Common myeloid progenitor, CD34-positive (primary cell): ENCODE data around the gene DIPK1B. TPM values are rescaled to one million over a fixed set of nuclear protein-coding genes. Genes with fewer than 3 reads are reported as not detected.

Source experiments
- CTCF ChIA-PET: fragments of 350-600 bp; sonication (Branson Sonifier 250); formaldehyde crosslinking; loops from one replicate; lab custom pipeline; 2021; ENCODE audit warnings: antibody characterized with exemption; lab: Charles Lee
- POLR2A ChIA-PET: fragments of 350-600 bp; sonication (Branson Sonifier 250); formaldehyde crosslinking; loops from one replicate; lab custom pipeline; 2021; ENCODE audit warnings: antibody characterized with exemption; lab: Charles Lee
- DNase-seq, 3 donors: peaks; one replicate each; pipeline versions ENCODE4 v3.0.0 to v3.0.0-alpha.2; 2013
- H3K27ac ChIP-seq, 2 experiments: 1 replicate in 1 of 2; 2 replicates in 1 of 2; pipeline ENCODE4 v1.7.0; 2013; ENCODE audit warnings: inconsistent platforms in 2 of 2, low read length in 2 of 2, mild to moderate bottlenecking in 2 of 2, low read depth in 1 of 2, moderate library complexity in 1 of 2; ENCODE audit not compliant: severe bottlenecking in 2 of 2, insufficient read depth in 1 of 2, poor library complexity in 1 of 2
- H3K27me3 ChIP-seq, 5 experiments: replicated peaks in 2 of 5; 1 replicate in 3 of 5; 2 replicates in 2 of 5; pipeline versions ENCODE4 v1.6.1 to v1.7.0; 2013; ENCODE audit warnings: low read length in 4 of 5, mild to moderate bottlenecking in 2 of 5, moderate library complexity in 2 of 5, inconsistent platforms in 1 of 5; ENCODE audit not compliant: insufficient read depth in 5 of 5, control insufficient read depth in 4 of 5
- H3K36me3 ChIP-seq, 4 experiments: 1 replicate in 2 of 4; 2 replicates in 2 of 4; pipeline versions ENCODE4 v1.6.1 to v1.7.0; 2013; ENCODE audit warnings: low read length in 3 of 4, control low read depth in 1 of 4, mild to moderate bottlenecking in 1 of 4; ENCODE audit not compliant: control insufficient read depth in 4 of 4, insufficient read depth in 4 of 4
- H3K4me1 ChIP-seq, 4 experiments: 1 replicate in 3 of 4; 2 replicates in 1 of 4; pipeline versions ENCODE4 v1.6.1 to v1.7.1; 2013; ENCODE audit warnings: low read length in 3 of 4, mild to moderate bottlenecking in 3 of 4, control low read depth in 1 of 4, inconsistent platforms in 1 of 4, moderate library complexity in 1 of 4; ENCODE audit not compliant: control insufficient read depth in 4 of 4, insufficient read depth in 4 of 4; ENCODE audit errors: control extremely low read depth in 1 of 4
- H3K4me3 ChIP-seq, 7 experiments: 1 replicate in 4 of 7; 2 replicates in 3 of 7; pipeline versions ENCODE4 v1.5.1 to v1.7.0; 2013; ENCODE audit warnings: mild to moderate bottlenecking in 7 of 7, low read length in 6 of 7, moderate library complexity in 6 of 7, inconsistent platforms in 2 of 7, low read depth in 2 of 7, control low read depth in 1 of 7; ENCODE audit not compliant: insufficient read depth in 4 of 7, control insufficient read depth in 1 of 7; ENCODE audit errors: extremely low read depth in 1 of 7
- H3K9me3 ChIP-seq, 5 experiments: 1 replicate in 4 of 5; 2 replicates in 1 of 5; pipeline versions ENCODE4 v1.6.1 to v1.7.1; 2013; ENCODE audit warnings: low read length in 4 of 5, mild to moderate bottlenecking in 2 of 5, inconsistent platforms in 1 of 5, low read depth in 1 of 5, moderate library complexity in 1 of 5; ENCODE audit not compliant: control insufficient read depth in 4 of 5, insufficient read depth in 2 of 5; ENCODE audit errors: control extremely low read depth in 1 of 5
- WGBS: methylation state at CpG from one replicate; pipeline ENCODE4 v1.1.5; 2013; ENCODE audit not compliant: insufficient coverage; 5-methylcytosine and 5-hydroxymethylcytosine counted together
- polyA plus RNA-seq: library from polyadenylated mRNA; unstranded; fragments of 120-200 nt; gene quantifications from one replicate; pipeline ENCODE4 v1.2.1, GENCODE V29; 2013

The DIPK1B gene
- polyA plus RNA-seq: 88.4 TPM

DNA sequence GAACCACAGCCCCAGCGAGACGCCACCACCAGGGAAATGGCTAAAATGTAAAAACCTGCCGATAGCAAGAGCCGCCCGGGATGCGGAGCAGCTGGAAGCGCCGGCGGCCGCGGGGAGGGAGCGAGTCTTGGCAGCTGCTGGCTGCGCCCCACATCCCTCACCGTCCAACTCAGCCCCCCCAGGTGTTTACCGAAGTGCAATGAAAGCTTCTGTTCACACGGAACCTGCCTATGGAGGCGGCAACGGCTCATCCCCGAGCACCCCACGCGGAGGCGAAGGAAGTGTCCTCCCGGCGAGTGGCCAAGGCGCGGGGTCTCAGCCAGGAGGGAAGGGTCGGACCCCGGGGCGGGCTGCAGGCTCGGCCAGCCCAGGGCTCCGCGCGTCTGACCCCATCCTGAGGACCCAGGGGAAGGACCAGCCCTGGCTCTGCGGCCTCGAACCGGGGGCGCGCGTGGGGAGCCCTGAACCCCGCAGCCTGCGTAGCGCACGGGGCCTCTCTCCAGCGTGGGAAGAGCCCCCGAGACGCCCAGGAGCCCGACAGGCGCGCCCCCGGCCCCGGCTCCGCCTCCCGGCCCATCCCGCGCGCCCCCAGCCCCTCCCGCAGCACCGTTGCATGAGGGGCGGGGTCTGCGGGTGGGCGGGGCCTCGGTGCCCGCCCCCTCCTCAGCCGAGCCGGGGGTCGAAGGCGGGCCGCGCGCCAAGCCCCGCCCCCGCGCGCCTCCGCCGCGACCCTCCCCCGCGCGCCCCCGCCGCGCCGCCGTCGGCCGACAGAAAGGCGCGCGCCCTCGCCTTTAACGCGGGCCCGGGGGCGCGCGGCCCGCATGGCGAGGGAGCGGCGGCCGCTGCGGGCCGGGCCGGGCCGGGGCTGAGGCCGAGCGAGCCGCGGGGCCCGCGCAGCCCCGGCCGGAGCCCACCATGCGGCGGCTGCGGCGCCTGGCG is at the start of gene DIPK1B:
Gene DIPK1B, plus strand, starts transcription at position 822 of the 939 bp plus-strand sequence. Its CDS starts 94 bp downstream, at position 916.
- DNase-seq: peak; percentile 58 to 87 (median 78)
- Histone ChIP-seq H3K27me3 (no peaks in the 10 kb centered on the region), H3K4me1 (peaks cover 0 to 50% (median 47%) of the 10 kb centered on the region in 4 experiments), H3K4me3 (peak within 1 kb of the TSS; percentile 60 to 91 (median 78)), H3K36me3 (peaks cover 0 to 10% (median 5%) of the 10 kb centered on the region in 4 experiments), H3K9me3 (no peaks in the 10 kb centered on the region), H3K27ac (peak within 1 kb of the TSS; percentile 70 to 83)
- under 1% methylated on average over 92 of the region's 119 CpGs for WGBS
- CTCF ChIA-PET: interaction anchor here (0.7 to 8.7 kb wide), 4 partner anchors 9 to 16 kb away, joined by 3 to 92 read pairs (median 8); no protein-coding TSS in a partner anchor
- POLR2A ChIA-PET: interaction anchor here (0.8 to 4.7 kb wide), 5 partner anchors 9 to 48 kb away, joined by 3 to 99 read pairs (median 5); partner anchors contain the start of gene AGPAT2

GRCh38 chr9:136662656-136663581 is 49.5 kb upstream of the DIPK1B start, which contains the start of gene EGFL7:
Gene EGFL7 (plus strand): TSS chr9:136662916. CDS start chr9:136668283, 5,367 bp downstream.
- no peaks in the 10 kb centered on the region for H3K27me3 ChIP-seq
- peaks cover 0 to 92% (median 83%) of the 10 kb centered on the region in 4 experiments for H3K4me1 ChIP-seq
- H3K4me3 ChIP-seq: peak within 1 kb of the TSS; percentile 37 to 94 (median 88)
- H3K9me3 ChIP-seq: no peaks in the 10 kb centered on the region
- peak in 1 of 3 donors; percentile 28 for DNase-seq
- peaks cover 0 to 17% (median 12%) of the 10 kb centered on the region in 4 experiments for H3K36me3 ChIP-seq
- ChIA-PET POLR2A (interaction anchor here (0.7 to 11.6 kb wide), 8 partner anchors 7 to 66 kb away, joined by 3 to 406 read pairs (median 6); partner anchors contain the start of gene AGPAT2), CTCF (interaction anchor here (1.0 to 12.1 kb wide), 7 partner anchors 10 to 178 kb away, joined by 4 to 194 read pairs (median 8); no protein-coding TSS in a partner anchor)
- 5% methylated on average over 27 of the region's 38 CpGs for WGBS
- peak within 1 kb of the TSS; percentile 93 for H3K27ac ChIP-seq

- POLR2A ChIA-PET: interaction anchor here (0.8 to 11.6 kb wide), 6 partner anchors 8 to 132 kb away, joined by 3 to 406 read pairs (median 6); no protein-coding TSS in a partner anchor
- peak in 1 of 3 donors; percentile 31 for DNase-seq
- Histone ChIP-seq H3K4me1 (peaks cover 0 to 91% (median 86%) of the 10 kb centered on the region in 4 experiments), H3K4me3 (peak overlapping the region; percentile 49 to 94 (median 88)), H3K27me3 (no peaks in the 10 kb centered on the region), H3K36me3 (peaks cover 0 to 29% (median 19%) of the 10 kb centered on the region in 4 experiments), H3K9me3 (no peaks in the 10 kb centered on the region), H3K27ac (peak overlapping the region; percentile 93)
- CTCF ChIA-PET: interaction anchor here (0.6 to 12.1 kb wide), 18 partner anchors 8 to 179 kb away, joined by 3 to 194 read pairs (median 4); no protein-coding TSS in a partner anchor
- WGBS: 24% methylated on average over 19 of the region's 27 CpGs
Measured at GRCh38 chr9:136664000-136664915, 48.1 kb upstream of the DIPK1B start.

DNA sequence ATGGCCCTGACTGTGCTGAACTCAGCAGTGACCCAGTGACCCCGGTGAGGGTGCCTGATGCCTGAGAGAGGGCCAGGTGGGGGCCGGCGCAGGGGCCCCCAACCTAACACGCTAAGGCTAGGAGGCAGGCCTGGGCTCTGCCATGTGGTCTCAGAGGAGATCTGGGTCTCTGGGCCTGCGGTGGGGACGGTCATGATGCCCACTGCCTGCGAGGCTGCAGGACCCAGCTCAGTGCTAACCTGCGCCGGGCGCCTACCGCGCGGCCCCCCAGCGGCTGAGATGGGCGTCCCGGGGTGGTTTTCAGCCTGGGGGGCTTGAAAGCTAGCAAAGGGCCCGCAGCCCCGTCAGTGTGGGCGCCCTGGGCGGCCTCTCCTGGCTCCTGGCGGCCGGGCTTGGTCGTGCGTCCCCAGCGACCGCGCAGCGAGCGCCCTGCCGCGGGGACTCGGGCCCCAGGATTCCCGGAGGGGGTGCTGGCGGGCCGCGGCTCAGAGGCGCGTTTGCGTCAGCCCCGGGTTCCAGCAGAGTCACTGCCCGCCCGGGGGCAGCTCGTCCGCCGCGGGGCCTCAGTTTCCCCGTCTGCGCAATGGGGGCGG is 47.2 kb upstream of the DIPK1B start:
- Histone ChIP-seq H3K27me3 (no peaks in the 10 kb centered on the region), H3K36me3 (peaks cover 0 to 38% (median 25%) of the 10 kb centered on the region in 4 experiments), H3K27ac (peak overlapping the region; percentile 93), H3K9me3 (no peaks in the 10 kb centered on the region), H3K4me3 (peak overlapping the region; percentile 49 to 94 (median 88)), H3K4me1 (peaks cover 0 to 92% (median 88%) of the 10 kb centered on the region in 4 experiments)
- peak in 2 of 3 donors; percentile 66 to 73 for DNase-seq
- ChIA-PET POLR2A (interaction anchor here (0.5 to 11.6 kb wide), 3 partner anchors 9 to 658 kb away, joined by 5 to 406 read pairs (median 48); no protein-coding TSS in a partner anchor), CTCF (interaction anchor here (0.9 to 12.1 kb wide), 11 partner anchors 9 to 180 kb away, joined by 3 to 194 read pairs (median 6); no protein-coding TSS in a partner anchor)
- WGBS: 2% methylated on average over 26 of the region's 49 CpGs

DNA sequence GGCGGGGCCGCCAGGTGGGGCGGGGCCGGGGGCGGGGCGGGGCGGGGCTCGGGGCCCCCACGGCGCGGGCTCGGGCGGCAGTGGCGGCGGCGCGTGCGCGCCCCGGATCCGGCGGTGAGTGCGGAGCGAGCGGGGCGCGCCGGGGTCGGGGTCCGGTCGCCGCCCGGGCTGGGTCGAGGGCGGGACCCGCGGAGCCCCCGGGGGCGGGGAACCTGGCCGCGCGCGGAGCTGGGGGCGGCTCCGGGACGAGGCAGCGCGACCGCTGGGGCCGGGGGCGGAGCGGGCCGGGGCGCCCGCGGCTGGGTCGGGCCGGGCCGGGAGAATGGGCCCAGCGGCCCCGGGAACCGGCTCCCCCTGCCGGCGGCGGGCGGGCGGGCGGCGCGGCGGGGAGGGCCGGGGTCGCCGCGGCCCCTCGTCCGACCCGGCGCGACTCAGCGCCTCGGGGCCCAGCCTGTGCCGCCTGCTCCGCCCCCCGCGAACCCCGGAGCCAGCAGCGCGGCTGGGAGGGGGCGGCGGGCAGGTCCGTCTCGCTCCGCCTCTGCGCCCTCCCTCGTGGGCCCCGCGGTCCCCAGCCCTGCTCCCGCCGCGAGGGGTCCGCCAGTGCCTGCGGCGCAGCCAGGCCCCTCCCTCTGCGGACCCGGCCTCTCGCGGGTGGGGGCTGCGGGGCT is 46.5 kb upstream of the DIPK1B start:
- DNase-seq: peak in 2 of 3 donors; percentile 61 to 68
- peak overlapping the region in 6 of 7 experiments; percentile 23 to 94 (median 75) for H3K4me3 ChIP-seq
- H3K36me3 ChIP-seq: peaks cover 0 to 42% (median 30%) of the 10 kb centered on the region in 4 experiments
- H3K27ac ChIP-seq: peak overlapping the region in 1 of 2 experiments; percentile 25
- CTCF ChIA-PET: interaction anchor here (1.1 to 12.1 kb wide), 10 partner anchors 9 to 177 kb away, joined by 3 to 194 read pairs (median 5); no protein-coding TSS in a partner anchor
- POLR2A ChIA-PET: interaction anchor here (0.5 to 11.6 kb wide), 5 partner anchors 10 to 659 kb away, joined by 3 to 406 read pairs (median 5); no protein-coding TSS in a partner anchor
- H3K4me1 ChIP-seq: peaks cover 0 to 93% (median 84%) of the 10 kb centered on the region in 4 experiments
- H3K27me3 ChIP-seq: no peaks in the 10 kb centered on the region
- no peaks in the 10 kb centered on the region for H3K9me3 ChIP-seq
- under 1% methylated on average over 75 of the region's 109 CpGs for WGBS
